ENCODE results near the gene NSD2.
A peak's percentile ranks its signal among the peaks of the same experiment; 100 is the strongest.
"Not testable (repeated sequence)": the region's sequence is repeated elsewhere in the genome, so short reads cannot be mapped to it uniquely, and the experiment has no call there.

Gene NSD2

DNA sequence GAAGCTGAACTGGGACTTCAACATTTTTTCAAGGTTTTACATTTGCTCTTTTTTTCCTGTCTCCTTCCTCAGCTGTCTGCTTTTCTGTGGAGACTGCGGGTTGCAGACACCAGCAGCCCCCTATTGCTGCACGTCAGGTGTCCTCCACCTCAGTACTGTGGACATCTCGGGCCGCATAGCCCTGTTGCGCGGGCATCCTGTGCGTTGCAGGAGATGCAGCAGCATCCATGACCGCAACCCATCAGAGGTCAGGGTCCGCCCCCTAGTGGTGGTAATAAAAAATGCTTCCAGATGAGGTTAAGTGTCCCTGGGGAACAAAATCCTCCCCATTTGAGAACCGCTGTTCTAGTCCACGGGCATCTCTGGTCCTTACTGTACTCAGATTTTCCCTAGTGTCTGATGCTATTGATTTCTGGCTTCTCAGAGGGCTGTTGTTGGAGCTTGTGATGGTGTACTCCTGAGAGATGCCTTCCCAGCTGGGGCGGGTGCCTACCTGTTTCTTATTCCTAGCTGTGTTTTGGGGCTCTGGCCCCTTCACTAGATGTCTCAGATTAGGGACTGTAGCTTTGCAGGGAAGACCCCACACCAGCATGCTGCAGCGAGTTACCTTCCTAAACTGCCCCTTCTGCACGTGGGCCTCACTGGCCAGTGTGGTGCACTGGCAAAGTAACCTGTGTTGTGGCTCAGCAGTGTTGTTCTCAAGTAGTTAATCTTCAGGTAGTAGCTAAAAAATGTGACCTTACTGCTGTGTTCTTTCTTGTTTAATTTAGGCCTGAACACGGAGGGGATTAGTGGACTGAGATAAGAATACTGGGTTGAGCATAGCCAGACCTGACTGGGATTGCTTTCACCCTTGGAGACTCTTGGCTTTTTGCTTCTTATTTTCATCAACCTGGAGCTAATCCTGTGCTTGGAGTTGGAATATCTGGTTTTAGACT is 28.2 kb downstream of the NSD2 start:
- no peak for DNase-seq

DNA sequence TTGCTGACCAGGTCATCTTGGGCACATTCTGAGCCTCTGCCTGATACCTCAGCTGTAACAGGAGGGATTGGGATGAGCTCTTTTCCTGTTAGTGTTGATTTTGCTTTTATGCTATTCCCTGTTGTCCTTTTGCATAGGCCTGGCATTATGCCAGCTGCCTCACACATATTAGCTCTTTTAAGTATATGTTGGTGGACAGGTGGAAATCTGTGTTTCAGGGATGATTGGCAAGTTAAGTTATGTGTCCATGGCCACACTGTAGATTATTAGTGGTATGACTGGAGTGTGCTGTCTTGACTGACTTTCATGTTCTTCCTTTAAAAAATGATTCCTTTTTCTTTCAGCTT is 28.9 kb downstream of the NSD2 start:
- no peak for DNase-seq

DNA sequence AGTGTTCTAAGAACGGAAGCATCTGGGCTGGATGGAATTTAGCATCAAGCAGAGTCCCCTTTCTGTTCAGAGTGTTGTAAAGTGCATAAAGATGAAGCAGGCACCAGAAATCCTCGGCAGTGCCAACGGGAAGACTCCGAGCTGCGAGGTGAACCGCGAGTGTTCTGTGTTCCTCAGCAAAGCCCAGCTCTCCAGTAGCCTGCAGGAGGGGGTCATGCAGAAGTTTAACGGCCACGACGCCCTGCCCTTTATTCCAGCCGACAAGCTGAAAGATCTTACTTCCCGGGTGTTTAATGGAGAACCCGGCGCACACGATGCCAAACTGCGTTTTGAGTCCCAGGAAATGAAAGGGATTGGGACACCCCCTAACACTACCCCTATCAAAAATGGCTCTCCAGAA is 29.4 kb downstream of the NSD2 start:
- no peak for DNase-seq

DNA sequence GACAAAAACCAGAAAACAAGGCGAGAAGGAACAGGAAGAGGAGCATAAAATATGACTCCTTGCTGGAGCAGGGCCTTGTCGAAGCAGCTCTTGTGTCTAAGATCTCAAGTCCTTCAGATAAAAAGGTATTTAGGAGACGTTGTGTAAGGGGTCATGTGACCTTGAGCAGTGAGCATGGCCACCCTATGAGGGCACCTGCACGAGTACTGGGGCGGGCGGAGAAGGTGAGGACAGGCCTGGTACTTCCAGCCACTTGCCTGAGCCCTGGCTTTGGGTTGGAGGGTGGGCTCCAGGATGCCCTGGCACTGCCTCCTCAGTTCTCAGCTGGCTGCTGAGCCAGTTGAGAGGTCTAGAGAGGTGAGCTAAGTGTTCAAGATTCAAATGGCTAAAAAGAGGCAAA is 29.9 kb downstream of the NSD2 start:
- no peak for DNase-seq

DNA sequence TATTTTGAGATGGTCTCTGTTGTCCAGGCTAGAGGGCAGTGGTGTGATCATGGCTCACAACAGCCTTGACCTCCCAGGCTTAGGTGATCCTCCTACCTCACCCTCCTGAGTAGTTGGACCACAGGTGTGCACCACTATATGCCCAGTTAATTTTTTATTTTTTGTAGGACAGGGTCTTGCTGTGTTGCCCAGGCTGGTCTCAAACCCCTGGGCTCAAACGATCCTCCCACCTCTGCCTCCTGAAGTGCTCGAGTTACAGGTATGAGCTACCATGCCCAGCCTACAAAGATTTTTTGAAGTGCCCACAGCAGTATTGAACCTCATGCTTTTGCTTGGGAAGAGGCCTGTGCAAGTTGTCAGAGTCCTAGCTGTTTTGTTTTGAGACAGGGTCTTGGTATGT is 31.1 kb downstream of the NSD2 start:
- DNase-seq, result no peak

DNA sequence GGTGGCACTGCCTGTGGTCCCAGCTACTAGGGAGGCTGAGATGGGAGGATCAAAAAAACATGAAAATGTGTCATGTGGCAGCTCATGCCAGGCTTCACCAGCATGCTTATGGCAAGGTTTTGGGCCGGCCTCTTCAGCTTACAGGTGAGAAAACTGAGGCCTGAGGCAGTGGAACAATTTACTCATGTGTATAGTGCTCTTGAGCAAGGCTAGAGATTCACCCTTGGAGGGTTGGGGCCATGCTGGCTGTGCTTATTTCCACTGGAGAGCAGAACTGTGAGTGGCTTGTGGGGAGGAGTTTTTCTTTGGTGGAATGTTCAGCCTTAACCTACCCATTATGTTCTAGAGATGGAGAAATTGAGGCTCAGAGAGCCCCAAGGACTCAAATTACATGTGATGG is 31.8 kb downstream of the NSD2 start:
- no peak for DNase-seq

DNA sequence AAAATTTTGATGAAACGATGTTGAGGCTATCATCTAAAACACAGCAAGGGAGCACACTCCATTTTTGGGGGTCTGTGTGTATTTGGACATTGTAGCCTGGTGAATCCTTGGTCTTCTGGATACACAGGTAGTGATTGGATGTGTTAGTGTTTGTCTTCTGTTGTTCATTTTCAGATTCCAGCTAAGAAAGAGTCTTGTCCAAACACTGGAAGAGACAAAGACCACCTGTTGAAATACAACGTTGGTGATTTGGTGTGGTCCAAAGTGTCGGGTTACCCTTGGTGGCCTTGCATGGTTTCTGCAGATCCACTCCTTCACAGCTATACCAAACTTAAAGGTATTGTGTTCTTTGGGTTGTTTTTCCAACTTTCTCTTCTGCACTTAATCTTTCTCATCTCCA is 32.8 kb downstream of the NSD2 start:
- DNase-seq, result no peak

DNA sequence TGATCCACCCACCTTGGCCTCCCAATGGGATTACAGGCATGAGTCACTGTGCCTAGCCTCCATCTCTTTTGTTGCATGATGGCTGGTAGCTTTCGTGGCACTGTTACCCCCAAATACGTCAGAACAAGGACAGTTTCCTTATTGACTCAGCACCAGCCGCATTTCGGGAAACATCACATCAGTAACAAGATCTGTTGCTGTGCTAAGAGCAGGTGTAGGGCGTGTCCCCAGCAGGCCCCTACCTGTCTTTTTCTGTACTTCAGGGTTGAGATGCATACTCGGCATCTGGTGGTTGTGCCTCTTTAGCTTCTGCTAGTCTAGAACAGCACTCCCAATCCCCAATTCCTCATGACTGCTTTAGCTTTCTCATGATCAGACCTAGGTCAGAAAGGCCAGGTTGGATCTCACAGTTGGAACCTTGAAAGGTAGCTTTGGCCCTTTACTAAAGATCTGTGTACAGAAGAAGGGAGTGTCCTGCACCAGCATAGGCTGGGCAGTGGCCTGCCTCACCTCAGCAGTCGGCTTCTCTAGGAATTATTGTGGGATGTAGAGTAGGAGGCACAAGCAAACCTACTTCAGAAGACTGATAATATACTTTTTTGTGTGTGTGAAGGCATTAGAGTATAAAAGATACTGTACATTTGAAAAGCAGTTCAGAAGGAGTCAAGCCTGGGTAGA is 36.8 kb downstream of the NSD2 start:
- DNase-seq, result peak; percentile 28

DNA sequence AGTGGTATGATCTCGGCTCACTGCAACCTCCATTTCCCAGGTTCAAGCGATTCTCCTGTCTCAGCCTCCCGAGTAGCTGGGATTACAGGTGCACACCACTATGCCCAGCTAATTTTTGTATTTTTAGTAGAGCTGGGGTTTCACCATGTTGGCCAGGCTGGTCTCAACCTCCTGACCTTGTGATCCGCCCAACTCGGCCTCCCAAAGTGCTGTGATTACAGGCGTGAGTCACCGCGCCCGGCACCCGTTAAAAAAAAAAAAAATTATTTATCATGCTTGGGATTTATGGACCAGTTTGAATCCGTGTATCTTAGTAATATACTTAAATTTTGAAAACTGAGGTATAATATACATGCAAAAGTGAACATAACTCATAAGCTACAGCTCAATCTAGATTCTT is 38.5 kb downstream of the NSD2 start:
- not testable (repeated sequence) for DNase-seq

DNA sequence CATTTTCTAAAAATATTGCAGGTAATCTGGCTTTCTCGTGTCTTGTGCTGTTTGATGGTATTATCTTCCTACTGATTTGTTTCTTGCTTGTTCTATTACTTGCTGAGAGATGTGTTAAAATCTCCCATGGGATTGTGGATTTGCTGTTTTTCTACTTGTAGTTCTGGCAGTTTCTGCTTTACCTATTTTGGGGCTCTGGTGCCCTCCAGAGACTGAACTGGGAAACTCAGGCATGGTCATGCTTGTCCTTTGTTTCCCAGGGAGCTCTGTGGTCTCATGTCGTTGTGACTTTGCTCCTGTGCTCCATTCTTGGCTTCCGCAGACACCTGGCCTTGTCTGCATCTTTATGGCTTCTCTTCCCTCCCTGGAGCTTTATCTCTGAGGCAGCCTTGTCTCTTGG is 39.5 kb downstream of the NSD2 start:
- DNase-seq, result peak; percentile 3

DNA sequence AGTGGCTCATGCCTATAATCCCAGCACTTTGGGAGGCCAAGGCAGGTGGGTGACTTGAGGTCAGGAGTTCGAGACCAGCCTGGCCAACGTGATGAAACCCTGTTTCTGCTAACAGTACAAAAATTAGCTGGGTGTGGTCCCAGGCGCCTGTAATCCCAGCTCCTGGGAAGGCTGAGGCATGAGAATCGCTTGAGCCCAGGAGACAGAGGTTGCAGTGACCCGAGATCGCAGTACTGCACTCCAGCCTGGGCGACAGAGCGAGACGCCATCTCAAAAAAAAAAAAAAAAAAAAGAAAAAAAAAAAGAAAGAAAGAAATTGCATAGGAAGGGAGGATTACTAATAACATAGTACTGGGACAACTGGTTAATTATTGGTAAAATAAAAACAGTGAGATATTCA is 40.1 kb downstream of the NSD2 start:
- DNase-seq, result not testable (repeated sequence)

DNA sequence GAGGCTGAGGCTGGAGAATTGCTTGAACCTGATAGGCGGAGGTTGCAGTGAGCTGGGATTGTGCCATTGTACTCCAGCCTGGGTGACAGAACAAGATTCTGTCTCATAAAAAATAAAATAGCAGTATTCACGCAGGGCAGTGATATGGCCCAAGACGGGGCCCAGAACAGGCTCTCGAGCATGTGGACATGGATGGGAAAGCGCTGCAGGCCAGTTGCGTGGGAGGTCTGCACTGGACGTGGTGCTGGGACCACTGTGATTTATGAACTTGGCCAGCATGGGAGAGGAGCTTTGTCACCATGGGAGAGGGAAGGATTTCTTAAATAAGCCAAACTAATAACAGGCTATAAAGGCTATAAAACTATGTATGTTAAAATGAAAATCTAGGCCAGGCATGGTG is 51.6 kb downstream of the NSD2 start:
- DNase-seq, result no peak

DNA sequence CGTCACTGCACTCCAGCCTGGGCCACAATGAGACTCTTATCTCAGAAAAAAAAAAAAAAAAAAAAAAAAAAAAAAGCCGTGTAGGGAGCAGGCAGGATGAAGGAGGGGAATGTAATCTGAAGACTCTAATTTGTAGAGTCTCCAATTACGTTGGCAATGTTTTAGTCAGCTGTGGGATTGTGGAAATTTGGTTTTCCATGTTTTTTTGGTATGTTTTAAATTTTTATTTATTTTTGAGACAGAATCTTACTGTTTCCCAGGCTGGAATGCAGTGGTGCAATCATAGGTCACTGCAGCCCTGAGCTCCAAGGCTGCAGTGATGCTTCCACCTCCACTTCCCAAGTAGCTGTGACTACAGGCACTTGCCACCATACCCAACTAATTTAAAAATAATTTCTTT is 56.5 kb downstream of the NSD2 start:
- no peak for DNase-seq

DNA sequence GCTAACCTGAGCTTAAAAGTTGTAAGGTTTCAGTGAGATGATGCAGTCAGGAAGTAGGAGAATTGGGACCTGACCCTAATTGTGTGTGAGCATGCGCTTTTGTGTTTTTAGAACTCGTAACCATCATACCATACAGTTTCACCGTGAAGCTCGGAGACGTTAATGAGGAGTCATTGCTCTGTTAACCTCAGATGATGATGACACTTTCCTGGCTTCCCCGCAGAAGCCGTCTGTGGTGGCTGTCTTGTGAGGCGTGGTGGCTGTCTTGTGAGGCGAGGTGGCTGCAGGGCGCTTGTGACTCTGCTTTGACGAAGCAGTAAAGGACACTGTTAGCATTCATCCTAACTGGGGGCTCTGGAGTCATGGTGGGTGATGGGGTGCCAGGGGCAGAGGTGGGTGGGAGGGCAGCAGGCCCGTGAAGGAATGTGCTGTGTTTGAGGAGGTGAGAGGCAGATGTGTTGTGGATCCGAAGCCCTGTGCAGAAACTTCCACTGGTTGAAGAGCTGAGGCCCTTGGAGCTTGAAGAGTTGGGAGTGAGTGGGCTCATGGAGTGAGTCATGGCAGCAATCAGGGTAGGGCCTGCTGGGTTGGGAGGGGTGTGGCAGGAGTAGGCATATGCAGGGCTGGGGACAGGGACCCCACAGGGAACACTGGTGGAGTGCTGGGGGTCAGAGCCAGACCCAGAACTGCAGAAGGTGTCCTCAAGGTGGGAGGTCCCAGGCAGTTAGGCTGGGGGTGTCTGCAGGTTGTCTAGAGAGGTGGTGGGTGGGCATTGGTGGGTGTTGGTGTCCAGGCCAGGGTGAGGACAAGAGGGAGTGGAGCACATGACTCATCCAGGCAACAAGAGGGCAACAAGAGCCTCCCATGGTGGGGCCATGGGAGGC is 57.4 kb downstream of the NSD2 start:
- no peak for DNase-seq

DNA sequence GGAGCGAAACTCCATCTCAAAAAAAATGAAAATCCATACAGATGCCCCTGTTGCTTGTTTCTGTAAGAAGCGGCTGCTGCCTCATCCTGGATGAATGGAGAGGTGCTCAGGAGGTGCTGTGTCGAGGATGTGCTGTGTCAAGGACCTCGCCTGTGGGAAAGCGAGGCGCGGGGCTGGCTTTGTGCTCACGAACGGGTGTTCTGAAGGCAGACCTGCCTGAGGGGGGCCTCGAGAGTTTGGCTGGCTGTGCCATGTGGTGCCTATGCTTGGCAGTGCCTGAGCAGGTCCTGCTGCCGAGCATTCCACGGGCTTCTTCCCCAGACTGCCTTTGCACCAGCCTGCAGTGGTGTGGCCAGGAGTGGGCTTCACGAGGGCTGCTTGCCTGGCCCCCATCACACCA is 61.5 kb downstream of the NSD2 start:
- no peak for DNase-seq

DNA sequence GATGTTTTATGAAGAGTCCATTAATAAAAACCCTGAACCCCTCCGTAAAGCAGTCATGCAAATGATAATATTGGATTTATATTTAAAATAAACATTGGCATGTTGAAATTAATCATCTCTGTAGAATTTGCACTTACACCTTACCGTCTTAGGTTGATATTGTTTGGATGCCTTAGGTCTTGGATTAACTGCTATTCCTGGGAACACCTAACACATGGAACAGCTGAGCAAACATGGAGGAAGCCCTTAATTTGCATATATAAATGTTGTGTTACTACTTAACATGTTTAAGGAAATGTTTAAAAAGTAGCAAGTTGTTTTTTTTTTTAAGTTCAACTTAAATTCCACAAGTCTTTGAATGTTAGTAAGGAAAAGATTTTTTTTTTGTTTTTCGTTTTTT is 62.5 kb downstream of the NSD2 start:
- no peak for DNase-seq

DNA sequence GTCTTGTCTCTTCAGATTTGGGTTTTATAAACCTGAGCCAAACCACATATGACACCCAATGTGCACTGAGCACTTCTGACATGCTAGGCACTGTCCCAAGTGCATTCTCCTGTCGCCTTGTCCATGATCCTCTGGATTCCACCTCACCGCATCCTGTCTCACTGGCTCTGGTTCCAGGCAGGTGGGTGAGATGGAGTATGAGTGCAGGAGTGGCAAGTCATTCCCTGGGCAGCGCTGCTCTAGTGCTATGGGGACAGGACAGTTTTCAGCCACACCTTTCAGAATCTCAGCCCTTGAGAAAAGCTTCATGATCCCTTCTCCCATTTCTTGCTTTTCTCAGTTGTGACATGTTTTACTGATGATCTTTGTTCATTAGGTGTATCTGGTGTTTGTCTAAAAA is 66.4 kb downstream of the NSD2 start:
- DNase-seq, result no peak

DNA sequence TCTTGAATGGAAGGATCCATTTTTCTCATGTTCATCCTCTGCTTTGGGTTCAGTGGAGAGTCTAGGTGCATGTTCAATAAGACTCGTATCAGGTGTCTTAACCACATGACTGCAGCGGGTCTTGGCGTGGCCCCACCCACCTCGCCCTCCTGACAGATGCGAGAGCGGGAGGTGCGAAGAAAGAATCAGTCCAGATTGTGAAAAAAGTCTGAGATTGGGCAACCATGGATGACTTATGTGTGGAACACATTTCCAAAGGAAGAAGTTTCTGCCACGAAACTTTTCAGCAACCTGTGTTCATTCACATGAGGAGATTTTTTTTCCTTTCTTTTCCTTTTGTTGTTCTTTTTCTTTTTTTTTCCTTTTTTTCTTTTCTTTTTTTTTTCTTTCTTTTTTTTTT is 66.8 kb downstream of the NSD2 start:
- no peak for DNase-seq

DNA sequence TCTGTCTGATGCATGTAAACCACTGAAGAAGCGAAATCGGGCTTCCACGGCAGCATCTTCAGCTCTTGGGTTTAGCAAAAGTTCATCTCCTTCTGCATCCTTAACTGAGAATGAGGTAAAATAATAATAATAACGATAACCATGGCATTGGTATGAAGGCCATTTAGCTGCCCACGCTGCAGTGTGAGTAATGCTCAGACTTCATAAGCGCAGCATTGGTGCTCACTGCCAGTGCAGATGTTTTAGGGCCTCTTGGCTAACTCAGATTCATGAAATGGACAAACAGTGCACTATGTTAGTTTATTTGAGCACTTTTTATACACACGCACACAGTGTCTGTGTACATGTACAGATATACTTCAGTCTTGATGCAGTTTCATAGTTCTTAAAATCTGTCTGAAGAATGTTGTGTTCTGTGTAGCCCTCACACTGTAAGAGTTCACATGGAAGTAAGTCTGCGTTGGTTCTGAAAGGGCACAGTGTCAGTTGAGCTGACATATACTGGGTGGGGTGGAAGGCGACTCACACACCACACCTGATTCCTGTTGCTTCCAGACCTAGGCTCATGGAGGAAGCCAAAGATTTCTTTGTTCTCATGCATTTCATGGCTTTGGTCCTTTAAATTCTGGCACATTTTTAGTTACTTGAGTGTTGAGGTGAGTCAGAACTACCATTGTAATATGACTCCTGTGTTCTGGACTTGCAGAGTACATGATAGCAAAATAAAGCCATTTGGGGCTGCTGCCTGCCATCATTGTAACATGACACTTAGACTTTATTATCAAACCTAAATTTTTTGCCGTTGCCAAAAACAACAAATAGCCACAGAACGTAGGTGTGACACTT is 68.7 kb downstream of the NSD2 start:
- peak; percentile 2 for DNase-seq

DNA sequence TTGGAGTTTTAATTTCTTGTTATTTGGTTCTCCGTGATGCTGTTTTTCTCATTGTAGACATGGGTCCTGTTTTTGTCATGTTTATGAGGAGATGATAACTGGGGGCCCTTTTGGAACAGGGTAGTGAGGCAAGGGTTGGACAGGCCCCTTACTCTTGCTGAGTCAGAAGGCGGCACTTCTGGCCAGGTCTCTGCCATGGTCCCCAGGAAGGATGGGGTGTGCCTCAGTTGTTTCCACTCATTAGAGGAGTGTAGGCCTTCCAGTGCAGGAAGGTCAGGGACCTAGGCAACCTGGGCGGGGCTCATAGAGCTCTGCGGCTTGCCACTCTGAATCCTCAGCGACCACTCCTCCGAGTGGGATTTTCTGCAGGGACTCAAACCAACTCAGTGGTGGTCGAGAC is 69.4 kb downstream of the NSD2 start:
- DNase-seq, result no peak

DNA sequence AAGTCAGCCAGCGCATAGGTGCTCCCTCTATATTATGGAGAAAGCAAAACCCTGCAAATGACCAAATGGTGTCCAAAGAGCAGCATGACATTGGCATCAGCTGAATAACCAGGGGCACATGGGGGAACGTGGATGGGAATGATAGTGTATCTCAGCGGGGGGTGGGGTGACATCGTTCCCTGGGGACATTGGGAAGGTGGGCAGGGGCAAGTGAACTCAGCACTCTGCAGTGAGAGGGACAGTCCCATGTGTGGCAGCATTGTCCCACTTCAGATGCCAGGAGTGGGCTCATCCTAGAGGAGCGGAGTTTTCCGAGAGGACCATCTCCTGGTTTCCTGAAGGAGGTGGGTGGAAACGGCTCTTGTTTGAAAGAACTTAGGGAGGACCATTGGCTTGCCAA is 72.7 kb downstream of the NSD2 start:
- DNase-seq, result no peak

DNA sequence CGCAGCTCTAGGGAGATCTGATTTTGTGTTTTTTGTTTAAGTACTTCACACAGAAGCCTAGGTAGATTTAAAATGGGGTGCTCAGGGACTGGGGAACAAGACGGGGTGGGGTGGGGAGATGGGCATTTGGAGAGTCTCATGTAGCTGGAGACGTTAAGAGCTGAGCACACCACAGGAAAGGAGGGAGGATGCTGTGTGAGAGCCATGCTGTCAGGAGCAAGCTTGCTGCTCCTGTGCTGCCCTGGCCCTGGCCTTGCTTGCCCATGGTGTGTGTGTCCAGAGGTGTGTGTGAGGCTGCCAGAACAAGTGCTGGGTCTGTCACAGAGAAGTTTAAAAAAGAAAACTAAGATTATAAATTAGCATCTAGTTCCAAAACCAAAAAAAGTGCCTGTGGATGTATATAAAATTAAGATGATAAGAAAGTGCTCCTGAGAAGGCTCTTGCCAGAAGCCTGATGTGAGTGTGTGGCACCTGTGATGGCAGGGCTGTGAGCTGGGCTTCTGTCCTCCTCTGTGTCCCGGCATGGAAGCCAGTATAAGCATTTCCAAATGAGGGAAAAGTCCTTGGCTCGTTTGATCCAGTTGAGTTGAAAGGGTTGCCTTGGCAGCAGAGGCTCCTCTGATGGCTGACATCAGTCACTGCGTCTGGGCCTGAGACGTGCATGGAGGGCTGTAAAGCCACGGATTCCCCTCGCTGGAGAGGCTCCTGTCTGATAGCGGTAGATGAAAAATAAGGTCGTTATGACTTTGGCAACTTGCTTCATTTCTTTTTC is 74.1 kb downstream of the NSD2 start:
- DNase-seq, result no peak
